ENCODE measurements around the gene RPS6KA5.

Gene RPS6KA5

GRCh38 chr14:90971687-90972086 is 88.8 kb downstream of the RPS6KA5 start:
- H3K4me1 Mint-ChIP-seq, result no peaks in the 10 kb centered on the region
- DNase-seq, result no peak
- TF ChIP-seq, protein P1, sequence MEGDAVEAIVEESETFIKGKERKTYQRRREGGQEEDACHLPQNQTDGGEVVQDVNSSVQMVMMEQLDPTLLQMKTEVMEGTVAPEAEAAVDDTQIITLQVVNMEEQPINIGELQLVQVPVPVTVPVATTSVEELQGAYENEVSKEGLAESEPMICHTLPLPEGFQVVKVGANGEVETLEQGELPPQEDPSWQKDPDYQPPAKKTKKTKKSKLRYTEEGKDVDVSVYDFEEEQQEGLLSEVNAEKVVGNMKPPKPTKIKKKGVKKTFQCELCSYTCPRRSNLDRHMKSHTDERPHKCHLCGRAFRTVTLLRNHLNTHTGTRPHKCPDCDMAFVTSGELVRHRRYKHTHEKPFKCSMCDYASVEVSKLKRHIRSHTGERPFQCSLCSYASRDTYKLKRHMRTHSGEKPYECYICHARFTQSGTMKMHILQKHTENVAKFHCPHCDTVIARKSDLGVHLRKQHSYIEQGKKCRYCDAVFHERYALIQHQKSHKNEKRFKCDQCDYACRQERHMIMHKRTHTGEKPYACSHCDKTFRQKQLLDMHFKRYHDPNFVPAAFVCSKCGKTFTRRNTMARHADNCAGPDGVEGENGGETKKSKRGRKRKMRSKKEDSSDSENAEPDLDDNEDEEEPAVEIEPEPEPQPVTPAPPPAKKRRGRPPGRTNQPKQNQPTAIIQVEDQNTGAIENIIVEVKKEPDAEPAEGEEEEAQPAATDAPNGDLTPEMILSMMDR (IDR thresholded peaks at IDR 0.05), result no peak
- H3K4me3 Mint-ChIP-seq, result no peak overlapping the region
- H3K27ac Mint-ChIP-seq, result no peak overlapping the region
- no peaks in the 10 kb centered on the region for H3K36me3 Mint-ChIP-seq (ENCODE audit: low read depth)
- no peaks in the 10 kb centered on the region for H3K27me3 Mint-ChIP-seq (ENCODE audit: low read depth, poor library complexity)
- peaks cover 11% of the 10 kb centered on the region for H3K9me3 Mint-ChIP-seq

GRCh38 chr14:90970167-90970600 is 90.3 kb downstream of the RPS6KA5 start:
- DNase-seq, result no peak
- no peaks in the 10 kb centered on the region for H3K36me3 Mint-ChIP-seq (ENCODE audit: low read depth)
- H3K4me1 Mint-ChIP-seq, result no peaks in the 10 kb centered on the region
- TF ChIP-seq, protein P1 (IDR thresholded peaks at IDR 0.05), result no peak
- no peak overlapping the region for H3K27ac Mint-ChIP-seq
- H3K27me3 Mint-ChIP-seq (ENCODE audit: low read depth, poor library complexity), result no peaks in the 10 kb centered on the region
- H3K4me3 Mint-ChIP-seq, result no peak overlapping the region
- peaks cover 11% of the 10 kb centered on the region for H3K9me3 Mint-ChIP-seq

GRCh38 chr14:90969531-90970166 is 90.8 kb downstream of the RPS6KA5 start:
- H3K27me3 Mint-ChIP-seq (ENCODE audit: low read depth, poor library complexity), result no peaks in the 10 kb centered on the region
- no peak overlapping the region for H3K27ac Mint-ChIP-seq
- no peaks in the 10 kb centered on the region for H3K4me1 Mint-ChIP-seq
- H3K4me3 Mint-ChIP-seq, result no peak overlapping the region
- TF ChIP-seq, protein P1 (IDR thresholded peaks at IDR 0.05), result no peak
- DNase-seq, result no peak
- no peaks in the 10 kb centered on the region for H3K36me3 Mint-ChIP-seq (ENCODE audit: low read depth)
- peaks cover 11% of the 10 kb centered on the region for H3K9me3 Mint-ChIP-seq

- no peaks in the 10 kb centered on the region for H3K4me1 Mint-ChIP-seq
- TF ChIP-seq, protein P1 (IDR thresholded peaks at IDR 0.05), result no peak
- no peak overlapping the region for H3K4me3 Mint-ChIP-seq
- no peak for DNase-seq
- H3K36me3 Mint-ChIP-seq (ENCODE audit: low read depth), result no peaks in the 10 kb centered on the region
- H3K9me3 Mint-ChIP-seq, result peaks cover 11% of the 10 kb centered on the region
- peaks cover 4% of the 10 kb centered on the region for H3K27me3 Mint-ChIP-seq (ENCODE audit: low read depth, poor library complexity)
- H3K27ac Mint-ChIP-seq, result no peak overlapping the region
These were observed 92.4 kb downstream of the RPS6KA5 start for GRCh38 chr14:90968025-90968424.

- peaks cover 11% of the 10 kb centered on the region for H3K9me3 Mint-ChIP-seq
- H3K27me3 Mint-ChIP-seq (ENCODE audit: low read depth, poor library complexity), result peaks cover 4% of the 10 kb centered on the region
- TF ChIP-seq, protein P1 (IDR thresholded peaks at IDR 0.05), result no peak
- H3K4me1 Mint-ChIP-seq, result no peaks in the 10 kb centered on the region
- no peak for DNase-seq
- no peaks in the 10 kb centered on the region for H3K36me3 Mint-ChIP-seq (ENCODE audit: low read depth)
- no peak overlapping the region for H3K4me3 Mint-ChIP-seq
- H3K27ac Mint-ChIP-seq, result no peak overlapping the region
These were observed 93.9 kb downstream of the RPS6KA5 start for GRCh38 chr14:90966493-90966892.

DNA sequence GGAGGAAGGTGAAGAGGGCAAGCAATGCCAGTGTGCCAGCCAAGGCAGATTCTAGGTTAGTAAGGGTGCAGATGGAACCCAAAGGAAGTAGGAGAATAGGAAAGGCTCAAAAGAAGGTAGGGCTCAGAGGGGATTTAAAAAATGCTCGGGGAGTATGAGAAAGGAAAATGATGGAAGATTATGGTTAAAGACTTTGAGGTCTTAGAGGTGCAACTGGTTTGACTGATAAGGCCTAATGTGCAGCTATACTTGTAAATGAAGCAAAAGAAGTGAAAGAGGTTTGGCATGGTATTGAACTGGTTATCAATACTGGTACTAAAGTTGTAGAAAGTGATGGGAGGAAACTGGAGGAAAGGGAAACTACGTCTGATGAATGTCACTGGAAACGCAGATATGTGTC is 94.7 kb downstream of the RPS6KA5 start:
- H3K36me3 Mint-ChIP-seq (ENCODE audit: low read depth), result no peaks in the 10 kb centered on the region
- H3K4me3 Mint-ChIP-seq, result no peak overlapping the region
- TF ChIP-seq, protein P1 (IDR thresholded peaks at IDR 0.05), result no peak
- H3K27me3 Mint-ChIP-seq (ENCODE audit: low read depth, poor library complexity), result peaks cover 4% of the 10 kb centered on the region
- DNase-seq, result no peak
- no peak overlapping the region for H3K27ac Mint-ChIP-seq
- H3K9me3 Mint-ChIP-seq, result peaks cover 11% of the 10 kb centered on the region
- peaks cover 2% of the 10 kb centered on the region for H3K4me1 Mint-ChIP-seq

Data from nephron progenitor cell (in vitro differentiated cells).